ENCODE results near the gene ADGRA1.

Gene ADGRA1

GRCh38 chr10:133058331-133059092 is 29.2 kb upstream of the ADGRA1 start:
- no peaks in the 10 kb centered on the region for H3K27me3 ChIP-seq (ENCODE audit: insufficient read depth, low read length)
- H3K9me3 ChIP-seq (ENCODE audit: insufficient read depth, low read depth, low read length), result no peaks in the 10 kb centered on the region
- no peak overlapping the region for H3K27ac ChIP-seq (ENCODE audit: low read length)
- H3K36me3 ChIP-seq (ENCODE audit: insufficient read depth, low read depth, low read length), result no peaks in the 10 kb centered on the region
- no peak overlapping the region for H3K9ac ChIP-seq (ENCODE audit: low read depth, low read length)
- H3K4me3 ChIP-seq (ENCODE audit: low read length), result no peak overlapping the region
- H3K4me1 ChIP-seq (ENCODE audit: insufficient read depth, low read length), result no peaks in the 10 kb centered on the region

- Histone ChIP-seq H3K36me3 (ENCODE audit: insufficient read depth, low read depth, low read length) (no peaks in the 10 kb centered on the region), H3K27me3 (ENCODE audit: insufficient read depth, low read length) (no peaks in the 10 kb centered on the region), H3K9ac (ENCODE audit: low read depth, low read length) (no peak overlapping the region), H3K27ac (ENCODE audit: low read length) (no peak overlapping the region), H3K4me3 (ENCODE audit: low read length) (no peak overlapping the region), H3K9me3 (ENCODE audit: insufficient read depth, low read depth, low read length) (no peaks in the 10 kb centered on the region), H3K4me1 (ENCODE audit: insufficient read depth, low read length) (no peaks in the 10 kb centered on the region)
Measured at GRCh38 chr10:133059093-133059470, 28.6 kb upstream of the ADGRA1 start.

- H3K36me3 ChIP-seq (ENCODE audit: insufficient read depth, low read depth, low read length), result no peaks in the 10 kb centered on the region
- H3K4me3 ChIP-seq (ENCODE audit: low read length), result no peak overlapping the region
- no peaks in the 10 kb centered on the region for H3K4me1 ChIP-seq (ENCODE audit: insufficient read depth, low read length)
- H3K9me3 ChIP-seq (ENCODE audit: insufficient read depth, low read depth, low read length), result no peaks in the 10 kb centered on the region
- H3K27ac ChIP-seq (ENCODE audit: low read length), result no peak overlapping the region
- H3K27me3 ChIP-seq (ENCODE audit: insufficient read depth, low read length), result no peaks in the 10 kb centered on the region
- no peak overlapping the region for H3K9ac ChIP-seq (ENCODE audit: low read depth, low read length)
Measured at GRCh38 chr10:133059571-133059970, 28.2 kb upstream of the ADGRA1 start.

GRCh38 chr10:133060022-133060421 is 27.7 kb upstream of the ADGRA1 start:
- Histone ChIP-seq H3K9me3 (ENCODE audit: insufficient read depth, low read depth, low read length) (no peaks in the 10 kb centered on the region), H3K36me3 (ENCODE audit: insufficient read depth, low read depth, low read length) (no peaks in the 10 kb centered on the region), H3K4me1 (ENCODE audit: insufficient read depth, low read length) (no peaks in the 10 kb centered on the region), H3K27ac (ENCODE audit: low read length) (no peak overlapping the region), H3K4me3 (ENCODE audit: low read length) (no peak overlapping the region), H3K9ac (ENCODE audit: low read depth, low read length) (no peak overlapping the region), H3K27me3 (ENCODE audit: insufficient read depth, low read length) (no peaks in the 10 kb centered on the region)

GRCh38 chr10:133060466-133060865 is 27.3 kb upstream of the ADGRA1 start:
- H3K27ac ChIP-seq (ENCODE audit: low read length), result no peak overlapping the region
- H3K9ac ChIP-seq (ENCODE audit: low read depth, low read length), result no peak overlapping the region
- no peaks in the 10 kb centered on the region for H3K27me3 ChIP-seq (ENCODE audit: insufficient read depth, low read length)
- H3K4me3 ChIP-seq (ENCODE audit: low read length), result no peak overlapping the region
- no peaks in the 10 kb centered on the region for H3K36me3 ChIP-seq (ENCODE audit: insufficient read depth, low read depth, low read length)
- H3K9me3 ChIP-seq (ENCODE audit: insufficient read depth, low read depth, low read length), result no peaks in the 10 kb centered on the region
- H3K4me1 ChIP-seq (ENCODE audit: insufficient read depth, low read length), result no peaks in the 10 kb centered on the region

- Histone ChIP-seq H3K9ac (ENCODE audit: low read depth, low read length) (no peak overlapping the region), H3K4me1 (ENCODE audit: insufficient read depth, low read length) (no peaks in the 10 kb centered on the region), H3K27me3 (ENCODE audit: insufficient read depth, low read length) (no peaks in the 10 kb centered on the region), H3K36me3 (ENCODE audit: insufficient read depth, low read depth, low read length) (no peaks in the 10 kb centered on the region), H3K4me3 (ENCODE audit: low read length) (no peak overlapping the region), H3K27ac (ENCODE audit: low read length) (no peak overlapping the region), H3K9me3 (ENCODE audit: insufficient read depth, low read depth, low read length) (no peaks in the 10 kb centered on the region)
Measured at GRCh38 chr10:133060881-133061280, 26.8 kb upstream of the ADGRA1 start.

GRCh38 chr10:133061296-133062038 is 26.3 kb upstream of the ADGRA1 start:
- Histone ChIP-seq H3K27ac (ENCODE audit: low read length) (no peak overlapping the region), H3K4me1 (ENCODE audit: insufficient read depth, low read length) (no peaks in the 10 kb centered on the region), H3K9ac (ENCODE audit: low read depth, low read length) (no peak overlapping the region), H3K36me3 (ENCODE audit: insufficient read depth, low read depth, low read length) (no peaks in the 10 kb centered on the region), H3K9me3 (ENCODE audit: insufficient read depth, low read depth, low read length) (no peaks in the 10 kb centered on the region), H3K4me3 (ENCODE audit: low read length) (no peak overlapping the region), H3K27me3 (ENCODE audit: insufficient read depth, low read length) (no peaks in the 10 kb centered on the region)

- no peaks in the 10 kb centered on the region for H3K9me3 ChIP-seq (ENCODE audit: insufficient read depth, low read depth, low read length)
- H3K36me3 ChIP-seq (ENCODE audit: insufficient read depth, low read depth, low read length), result no peaks in the 10 kb centered on the region
- H3K4me1 ChIP-seq (ENCODE audit: insufficient read depth, low read length), result no peaks in the 10 kb centered on the region
- H3K27me3 ChIP-seq (ENCODE audit: insufficient read depth, low read length), result no peaks in the 10 kb centered on the region
- H3K27ac ChIP-seq (ENCODE audit: low read length), result no peak overlapping the region
- H3K9ac ChIP-seq (ENCODE audit: low read depth, low read length), result no peak overlapping the region
- H3K4me3 ChIP-seq (ENCODE audit: low read length), result no peak overlapping the region
Measured at GRCh38 chr10:133062085-133062484, 25.6 kb upstream of the ADGRA1 start.

GRCh38 chr10:133062635-133063034 is 25.1 kb upstream of the ADGRA1 start:
- Histone ChIP-seq H3K4me1 (ENCODE audit: insufficient read depth, low read length) (no peaks in the 10 kb centered on the region), H3K9me3 (ENCODE audit: insufficient read depth, low read depth, low read length) (no peaks in the 10 kb centered on the region), H3K27ac (ENCODE audit: low read length) (no peak overlapping the region), H3K9ac (ENCODE audit: low read depth, low read length) (no peak overlapping the region), H3K27me3 (ENCODE audit: insufficient read depth, low read length) (no peaks in the 10 kb centered on the region), H3K36me3 (ENCODE audit: insufficient read depth, low read depth, low read length) (no peaks in the 10 kb centered on the region), H3K4me3 (ENCODE audit: low read length) (no peak overlapping the region)

GRCh38 chr10:133067149-133068105 is 20.3 kb upstream of the ADGRA1 start:
- no peak overlapping the region for H3K4me3 ChIP-seq (ENCODE audit: low read length)
- no peaks in the 10 kb centered on the region for H3K9me3 ChIP-seq (ENCODE audit: insufficient read depth, low read depth, low read length)
- no peaks in the 10 kb centered on the region for H3K27me3 ChIP-seq (ENCODE audit: insufficient read depth, low read length)
- no peaks in the 10 kb centered on the region for H3K36me3 ChIP-seq (ENCODE audit: insufficient read depth, low read depth, low read length)
- H3K27ac ChIP-seq (ENCODE audit: low read length), result no peak overlapping the region
- no peak overlapping the region for H3K9ac ChIP-seq (ENCODE audit: low read depth, low read length)
- H3K4me1 ChIP-seq (ENCODE audit: insufficient read depth, low read length), result no peaks in the 10 kb centered on the region

- H3K27ac ChIP-seq (ENCODE audit: low read length), result no peak overlapping the region
- no peaks in the 10 kb centered on the region for H3K36me3 ChIP-seq (ENCODE audit: insufficient read depth, low read depth, low read length)
- no peaks in the 10 kb centered on the region for H3K4me1 ChIP-seq (ENCODE audit: insufficient read depth, low read length)
- H3K9me3 ChIP-seq (ENCODE audit: insufficient read depth, low read depth, low read length), result no peaks in the 10 kb centered on the region
- no peaks in the 10 kb centered on the region for H3K27me3 ChIP-seq (ENCODE audit: insufficient read depth, low read length)
- H3K4me3 ChIP-seq (ENCODE audit: low read length), result no peak overlapping the region
- H3K9ac ChIP-seq (ENCODE audit: low read depth, low read length), result no peak overlapping the region
Measured at GRCh38 chr10:133068111-133069032, 19.4 kb upstream of the ADGRA1 start.

Measured in iPS-20b (cell line).